ENCODE measurements around the gene SLC39A11. TPM values are rescaled to one million over a fixed set of nuclear protein-coding genes. Genes with fewer than 3 reads are reported as not detected.

SLC39A11 gene
- total and polyA plus RNA-seq, 2 of the 13 experiments (the other 11 are each of a cell fraction or from before 2014, with no cell fraction given): 17.2 to 31.5 TPM

GRCh38 chr17:72916991-72917390 lies 175.5 kb downstream of the SLC39A11 start (continued):
- TF ChIP-seq, protein P1, sequence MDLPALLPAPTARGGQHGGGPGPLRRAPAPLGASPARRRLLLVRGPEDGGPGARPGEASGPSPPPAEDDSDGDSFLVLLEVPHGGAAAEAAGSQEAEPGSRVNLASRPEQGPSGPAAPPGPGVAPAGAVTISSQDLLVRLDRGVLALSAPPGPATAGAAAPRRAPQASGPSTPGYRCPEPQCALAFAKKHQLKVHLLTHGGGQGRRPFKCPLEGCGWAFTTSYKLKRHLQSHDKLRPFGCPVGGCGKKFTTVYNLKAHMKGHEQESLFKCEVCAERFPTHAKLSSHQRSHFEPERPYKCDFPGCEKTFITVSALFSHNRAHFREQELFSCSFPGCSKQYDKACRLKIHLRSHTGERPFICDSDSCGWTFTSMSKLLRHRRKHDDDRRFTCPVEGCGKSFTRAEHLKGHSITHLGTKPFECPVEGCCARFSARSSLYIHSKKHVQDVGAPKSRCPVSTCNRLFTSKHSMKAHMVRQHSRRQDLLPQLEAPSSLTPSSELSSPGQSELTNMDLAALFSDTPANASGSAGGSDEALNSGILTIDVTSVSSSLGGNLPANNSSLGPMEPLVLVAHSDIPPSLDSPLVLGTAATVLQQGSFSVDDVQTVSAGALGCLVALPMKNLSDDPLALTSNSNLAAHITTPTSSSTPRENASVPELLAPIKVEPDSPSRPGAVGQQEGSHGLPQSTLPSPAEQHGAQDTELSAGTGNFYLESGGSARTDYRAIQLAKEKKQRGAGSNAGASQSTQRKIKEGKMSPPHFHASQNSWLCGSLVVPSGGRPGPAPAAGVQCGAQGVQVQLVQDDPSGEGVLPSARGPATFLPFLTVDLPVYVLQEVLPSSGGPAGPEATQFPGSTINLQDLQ (CRISPR knock-in tag; IDR thresholded peaks at IDR 0.05): no peak
- TF ChIP-seq ELF3 (CRISPR knock-in tag; IDR thresholded peaks at IDR 0.05): no peak
- TF ChIP-seq ELF1 (CRISPR knock-in tag; IDR thresholded peaks at IDR 0.05): no peak
- TF ChIP-seq NR2C2 (CRISPR knock-in tag; IDR thresholded peaks at IDR 0.05; ENCODE audit: borderline replicate concordance): no peak
- no peak for TF ChIP-seq RNF219 (CRISPR knock-in tag; IDR thresholded peaks at IDR 0.05)
- TF ChIP-seq HBP1 (CRISPR knock-in tag; IDR thresholded peaks at IDR 0.05; ENCODE audit: low read depth): no peak
- no peak for TF ChIP-seq POLR2G (IDR thresholded peaks at IDR 0.05; ENCODE audit: low read depth, low read length)
- no peak for TF ChIP-seq FOXO1 (CRISPR knock-in tag; IDR thresholded peaks at IDR 0.05)
- no peak for TF ChIP-seq ZNF747 (CRISPR knock-in tag; IDR thresholded peaks at IDR 0.05; ENCODE audit: borderline replicate concordance)
- TF ChIP-seq ARHGAP35 (CRISPR knock-in tag; IDR thresholded peaks at IDR 0.05; ENCODE audit: borderline replicate concordance): no peak
- TF ChIP-seq, protein P2, sequence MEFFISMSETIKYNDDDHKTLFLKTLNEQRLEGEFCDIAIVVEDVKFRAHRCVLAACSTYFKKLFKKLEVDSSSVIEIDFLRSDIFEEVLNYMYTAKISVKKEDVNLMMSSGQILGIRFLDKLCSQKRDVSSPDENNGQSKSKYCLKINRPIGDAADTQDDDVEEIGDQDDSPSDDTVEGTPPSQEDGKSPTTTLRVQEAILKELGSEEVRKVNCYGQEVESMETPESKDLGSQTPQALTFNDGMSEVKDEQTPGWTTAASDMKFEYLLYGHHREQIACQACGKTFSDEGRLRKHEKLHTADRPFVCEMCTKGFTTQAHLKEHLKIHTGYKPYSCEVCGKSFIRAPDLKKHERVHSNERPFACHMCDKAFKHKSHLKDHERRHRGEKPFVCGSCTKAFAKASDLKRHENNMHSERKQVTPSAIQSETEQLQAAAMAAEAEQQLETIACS (CRISPR knock-in tag; IDR thresholded peaks at IDR 0.05): no peak

Measured in HepG2 (cell line).